Body of pancreas (tissue), 4 donors: ENCODE measurements around the gene MS4A6E. TPM values are rescaled to one million over a fixed set of nuclear protein-coding genes. Genes with fewer than 3 reads are reported as not detected.
A peak's percentile ranks its signal among the peaks of the same experiment; 100 is the strongest.

ENCODE experiments used
- ATAC-seq: fragments of 150-250 bp; one replicate; pipeline ENCODE4 v1.9.1; 2016
- DNase-seq, 4 donors: peaks; one replicate each; pipeline ENCODE4 v3.0.0-alpha.2; 2019
- H3K27ac ChIP-seq, 4 donors: fragments of 200-600 bp; sonication (generic); 1 replicate in 3 of 4; 2 replicates in 1 of 4; pipeline versions ENCODE4 v1.5.1 to v1.6.1; 2016 to 2019; ENCODE audit warnings: mild to moderate bottlenecking in 1 of 4, mixed read lengths in 1 of 4, moderate library complexity in 1 of 4
- H3K27me3 ChIP-seq, 2 donors: fragments of 200-600 bp; sonication (generic); one replicate each; pipeline ENCODE4 v1.6.0; 2016; ENCODE audit warnings: mild to moderate bottlenecking in 1 of 2
- H3K36me3 ChIP-seq, 2 donors: fragments of 200-600 bp; sonication (generic); replicated peaks in 1 of 2; 2 replicates each; pipeline ENCODE4 v1.5.1; 2016; ENCODE audit warnings: low read depth in 2 of 2; ENCODE audit not compliant: insufficient read depth in 1 of 2
- H3K4me1 ChIP-seq: fragments of 200-600 bp; sonication (generic); one replicate; pipeline ENCODE4 v1.6.0; 2016
- H3K4me3 ChIP-seq, 2 donors: fragments of 200-600 bp; sonication (generic); 1 replicate in 1 of 2; 2 replicates in 1 of 2; pipeline ENCODE4 v1.5.1; 2016 to 2019
- H3K9me3 ChIP-seq, 3 donors: fragments of 200-600 bp; sonication (generic); 1 replicate in 2 of 3; 2 replicates in 1 of 3; pipeline ENCODE4 v1.5.1; 2016
- POLR2A ChIP-seq, 3 donors: fragments of 450-650 bp; IDR thresholded peaks; one replicate each; pipeline ENCODE4 v1.6.1; 2016; ENCODE audit warnings: antibody characterized with exemption in 3 of 3, mild to moderate bottlenecking in 2 of 3
- WGBS, 2 donors: methylation state at CpG; one replicate each; pipeline ENCODE4 v1.1.5; 2017; 5-methylcytosine and 5-hydroxymethylcytosine counted together
- intact Hi-C: fragments of 100-400 bp; cut with DNase I; formaldehyde crosslinking; loops from one replicate; pipeline ENCODE4 v1.15.1; 2023
- total RNA-seq, 2 donors: library from RNA; depleted of rRNA; stranded (reverse); fragments of >200 nt; gene quantifications; one replicate each; pipeline ENCODE4 v1.1.0, GENCODE V29; 2016
- TF ChIP-seq, protein P1 (sequence below), 7 experiments: fragments of 450-650 bp in 4 of 7; fragments of 200-600 bp in 3 of 7; sonication (generic) in 3 of 7; IDR thresholded peaks; one replicate each; pipeline ENCODE4 v1.5.1; 2016 to 2019; ENCODE audit warnings: antibody characterized with exemption in 7 of 7

MS4A6E gene
- total RNA-seq, 2 donors from 2014 or later = not detected

DNA sequence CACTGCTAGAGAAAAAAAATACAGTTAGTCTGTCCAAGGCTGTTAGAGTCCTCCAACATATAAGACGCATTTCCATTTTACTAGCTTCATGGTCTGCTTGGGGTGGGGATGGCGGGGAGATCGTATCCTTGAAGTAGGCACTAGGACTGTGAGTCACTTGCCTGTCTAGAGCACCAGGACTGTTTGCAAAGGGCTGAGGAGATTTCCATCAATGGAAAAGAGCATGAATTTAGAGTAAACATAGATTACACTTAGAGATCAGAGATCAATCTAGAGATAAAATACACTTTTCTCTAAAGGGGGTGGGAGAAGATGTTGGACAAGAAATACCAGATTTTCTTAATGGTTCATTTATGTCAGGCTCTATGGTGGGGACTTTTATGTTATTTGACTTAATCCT is 49.5 kb downstream of the MS4A6E start:
- no peak for TF ChIP-seq POLR2A (IDR thresholded peaks at IDR 0.05)
- TF ChIP-seq, protein P1, sequence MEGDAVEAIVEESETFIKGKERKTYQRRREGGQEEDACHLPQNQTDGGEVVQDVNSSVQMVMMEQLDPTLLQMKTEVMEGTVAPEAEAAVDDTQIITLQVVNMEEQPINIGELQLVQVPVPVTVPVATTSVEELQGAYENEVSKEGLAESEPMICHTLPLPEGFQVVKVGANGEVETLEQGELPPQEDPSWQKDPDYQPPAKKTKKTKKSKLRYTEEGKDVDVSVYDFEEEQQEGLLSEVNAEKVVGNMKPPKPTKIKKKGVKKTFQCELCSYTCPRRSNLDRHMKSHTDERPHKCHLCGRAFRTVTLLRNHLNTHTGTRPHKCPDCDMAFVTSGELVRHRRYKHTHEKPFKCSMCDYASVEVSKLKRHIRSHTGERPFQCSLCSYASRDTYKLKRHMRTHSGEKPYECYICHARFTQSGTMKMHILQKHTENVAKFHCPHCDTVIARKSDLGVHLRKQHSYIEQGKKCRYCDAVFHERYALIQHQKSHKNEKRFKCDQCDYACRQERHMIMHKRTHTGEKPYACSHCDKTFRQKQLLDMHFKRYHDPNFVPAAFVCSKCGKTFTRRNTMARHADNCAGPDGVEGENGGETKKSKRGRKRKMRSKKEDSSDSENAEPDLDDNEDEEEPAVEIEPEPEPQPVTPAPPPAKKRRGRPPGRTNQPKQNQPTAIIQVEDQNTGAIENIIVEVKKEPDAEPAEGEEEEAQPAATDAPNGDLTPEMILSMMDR (IDR thresholded peaks at IDR 0.05) = no peak
- H3K9me3 ChIP-seq = no peaks in the 10 kb centered on the region
- H3K4me1 ChIP-seq = peaks cover 2% of the 10 kb centered on the region
- 66 to 92% methylated on average over 3 of the region's 3 CpGs for WGBS, 2 donors
- intact Hi-C loops = no loop called here
- H3K4me3 ChIP-seq = no peak overlapping the region
- no peak for ATAC-seq
- H3K27ac ChIP-seq = no peak overlapping the region
- H3K27me3 ChIP-seq = no peaks in the 10 kb centered on the region
- no peak for DNase-seq
- H3K36me3 ChIP-seq = no peaks in the 10 kb centered on the region

DNA sequence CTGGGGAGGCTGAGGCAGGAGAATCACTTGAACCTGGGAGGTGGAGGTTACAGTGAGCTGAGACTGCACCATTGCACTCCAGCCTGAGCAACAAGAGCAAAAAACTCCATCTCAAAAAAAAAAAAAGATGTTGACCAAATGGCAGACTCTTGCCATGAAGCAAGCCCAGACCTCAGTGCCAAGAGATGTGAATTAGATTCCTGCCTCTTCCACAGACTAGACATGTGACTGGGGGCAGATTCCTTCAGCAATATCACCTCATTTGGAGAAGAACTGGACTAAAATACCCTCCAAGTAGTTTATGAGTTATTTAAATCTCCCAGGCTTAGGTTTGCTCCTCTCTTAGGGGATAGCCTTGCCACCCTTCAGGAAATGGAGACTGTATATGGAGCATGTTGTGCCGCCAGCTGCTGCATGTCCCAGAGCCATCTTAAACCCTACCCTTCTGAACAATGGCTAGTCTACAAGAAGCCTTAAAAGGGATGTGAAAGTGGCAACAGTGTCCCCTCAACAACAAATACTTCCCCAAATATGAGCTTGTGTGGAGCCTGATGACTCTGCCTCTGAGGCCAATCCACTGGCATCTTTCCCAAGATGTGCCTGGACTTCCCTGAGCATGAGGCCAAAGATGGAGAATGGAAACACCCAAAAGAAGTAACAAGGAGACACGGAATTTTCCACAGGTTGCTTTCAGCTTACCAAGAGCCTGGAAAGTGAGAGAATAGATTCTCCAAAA is 50.5 kb downstream of the MS4A6E start:
- H3K4me3 ChIP-seq = no peak overlapping the region
- no peak for ATAC-seq
- intact Hi-C loops = no loop called here
- peak in 3 of 4 donors; percentile 23 to 79 (median 28) for DNase-seq
- no peaks in the 10 kb centered on the region for H3K27me3 ChIP-seq
- H3K9me3 ChIP-seq = no peaks in the 10 kb centered on the region
- H3K36me3 ChIP-seq = no peaks in the 10 kb centered on the region
- WGBS, 2 donors = 75 to 80% methylated on average over 2 of the region's 2 CpGs
- TF ChIP-seq, protein P1 (IDR thresholded peaks at IDR 0.05) = no peak
- TF ChIP-seq POLR2A (IDR thresholded peaks at IDR 0.05) = no peak
- peak overlapping the region in 1 of 4 donors; percentile 67 for H3K27ac ChIP-seq
- H3K4me1 ChIP-seq = no peaks in the 10 kb centered on the region

GRCh38 chr11:60378354-60378753 is 51.3 kb downstream of the MS4A6E start, which contains the start of gene MS4A7:
TSS of gene MS4A7 (plus strand) at chr11:60378532. CDS start at chr11:60383142, 4,610 bp downstream.
- H3K9me3 ChIP-seq = no peaks in the 10 kb centered on the region
- no peaks in the 10 kb centered on the region for H3K4me1 ChIP-seq
- ATAC-seq (no peak), DNase-seq (peak in 2 of 4 donors; percentile 21 to 58)
- intact Hi-C loops = no loop called here
- WGBS, 2 donors = 46 to 67% methylated on average over 3 of the region's 3 CpGs
- H3K27ac ChIP-seq = peak within 1 kb of the TSS in 1 of 4 donors; percentile 67
- no peak within 1 kb of the TSS for H3K4me3 ChIP-seq
- no peaks in the 10 kb centered on the region for H3K36me3 ChIP-seq
- TF ChIP-seq POLR2A (IDR thresholded peaks at IDR 0.05) = peak in 2 of 3 donors; percentile 36 to 68
- TF ChIP-seq, protein P1 (IDR thresholded peaks at IDR 0.05) = no peak
- no peaks in the 10 kb centered on the region for H3K27me3 ChIP-seq

DNA sequence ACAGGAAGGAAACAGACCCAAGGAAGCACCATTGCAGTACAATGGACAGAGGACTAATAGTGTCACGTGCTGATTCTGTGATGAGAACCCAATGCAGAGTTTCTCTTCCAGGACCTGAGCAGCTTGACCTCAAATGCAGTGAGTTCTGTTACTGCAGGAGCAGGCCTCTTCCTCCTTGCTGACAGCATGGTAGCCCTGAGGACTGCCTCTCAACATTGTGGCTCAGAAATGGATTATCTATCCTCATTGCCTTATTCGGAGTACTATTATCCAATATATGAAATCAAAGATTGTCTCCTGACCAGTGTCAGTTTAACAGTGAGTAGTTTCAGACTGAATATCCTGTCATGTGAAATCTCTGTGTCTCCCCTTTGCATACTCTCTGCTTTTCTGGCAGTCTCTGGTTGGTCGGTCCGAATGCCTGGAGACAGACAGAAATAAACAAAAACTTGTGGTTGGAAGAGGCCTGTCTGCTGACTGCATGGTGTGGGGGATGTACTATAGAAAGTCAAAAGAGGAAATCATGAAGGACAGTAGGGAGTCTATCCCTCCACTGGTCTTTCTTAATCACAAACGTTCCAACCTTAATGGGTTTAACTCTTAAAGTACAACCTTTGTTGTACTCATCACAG is 62.3 kb downstream of the MS4A6E start:
- ATAC-seq (no peak), DNase-seq (peak in 1 of 4 donors; percentile 41)
- H3K4me1 ChIP-seq = no peaks in the 10 kb centered on the region
- H3K27ac ChIP-seq = peak overlapping the region in 1 of 4 donors; percentile 13
- H3K36me3 ChIP-seq = no peaks in the 10 kb centered on the region
- H3K9me3 ChIP-seq = no peaks in the 10 kb centered on the region
- no peak overlapping the region for H3K4me3 ChIP-seq
- 43 to 51% methylated on average over 5 of the region's 5 CpGs for WGBS, 2 donors
- intact Hi-C loops = no loop called here
- H3K27me3 ChIP-seq = no peaks in the 10 kb centered on the region
- TF ChIP-seq POLR2A (IDR thresholded peaks at IDR 0.05) = no peak
- TF ChIP-seq, protein P1 (IDR thresholded peaks at IDR 0.05) = no peak
